SK-N-SH treated with all-trans-retinoic acid at 6 μM for 48 hours (cell line): ENCODE data around the gene PCDHGB3.
"Not testable (repeated sequence)": the region's sequence is repeated elsewhere in the genome, so short reads cannot be mapped to it uniquely, and the experiment has no call there.

Source experiments
- ATAC-seq: fragments of 200-7000 bp; cut with Tn5 transposase; 3 replicates; pipeline ENCODE4 v1.9.1; 2020; ENCODE audit warnings: mild to moderate bottlenecking, moderate library complexity
- ARNTL ChIP-seq: fragments of 450-650 bp; formaldehyde crosslinking; IDR thresholded peaks from 2 replicates; pipeline ENCODE4 v1.5.0; 2020; ENCODE audit warnings: low read depth, mild to moderate bottlenecking, moderate library complexity, borderline replicate concordance
- BACH2 ChIP-seq: fragments of 250-450 bp; sonication (Bioruptor Pico); IDR thresholded peaks from 2 replicates; pipeline ENCODE4 v1.9.0; 2021; ENCODE audit warnings: mild to moderate bottlenecking, borderline replicate concordance
- CSRNP3 ChIP-seq: fragments of 250-450 bp; sonication (Bioruptor Pico); IDR thresholded peaks from 2 replicates; pipeline ENCODE4 v1.5.1; 2021; ENCODE audit warnings: mild to moderate bottlenecking, moderate library complexity
- GLIS3 ChIP-seq: fragments of 250-450 bp; sonication (Bioruptor Pico); IDR thresholded peaks from 2 replicates; pipeline ENCODE4 v1.5.0; 2020; ENCODE audit warnings: mild to moderate bottlenecking, moderate library complexity
- OSR1 ChIP-seq: fragments of 250-450 bp; sonication (Bioruptor Pico); IDR thresholded peaks from 2 replicates; pipeline ENCODE4 v1.8.0; 2022; ENCODE audit warnings: moderate library complexity, mild to moderate bottlenecking, inconsistent platforms
- PATZ1 ChIP-seq: fragments of 250-450 bp; sonication (Bioruptor Pico); IDR thresholded peaks from 2 replicates; pipeline ENCODE4 v1.8.0; 2020; ENCODE audit warnings: mild to moderate bottlenecking, moderate library complexity, borderline replicate concordance
- POU6F1 ChIP-seq: fragments of 250-450 bp; sonication (Bioruptor Pico); IDR thresholded peaks from 2 replicates; pipeline ENCODE4 v1.8.0; 2021; ENCODE audit warnings: low read depth, mild to moderate bottlenecking, moderate library complexity, borderline replicate concordance
- PPARA ChIP-seq: fragments of 250-450 bp; sonication (Bioruptor Pico); IDR thresholded peaks from 2 replicates; pipeline ENCODE4 v1.5.0; 2020; ENCODE audit warnings: mild to moderate bottlenecking, borderline replicate concordance
- RARB ChIP-seq: fragments of 250-450 bp; sonication (Bioruptor Pico); IDR thresholded peaks from 2 replicates; pipeline ENCODE4 v1.8.0; 2021; ENCODE audit warnings: mild to moderate bottlenecking, moderate library complexity
- SNAI2 ChIP-seq: fragments of 250-450 bp; sonication (Bioruptor Pico); IDR thresholded peaks from 2 replicates; pipeline ENCODE4 v1.5.0; 2020; ENCODE audit warnings: mild to moderate bottlenecking, moderate library complexity
- TCF4 ChIP-seq: fragments of 250-450 bp; sonication (Bioruptor Pico); IDR thresholded peaks from 2 replicates; pipeline ENCODE4 v1.8.0; 2021; ENCODE audit warnings: mild to moderate bottlenecking, moderate library complexity, borderline replicate concordance
- TOX ChIP-seq: fragments of 250-450 bp; sonication (Bioruptor Pico); IDR thresholded peaks from 2 replicates; pipeline ENCODE4 v1.8.0; 2021; ENCODE audit warnings: mild to moderate bottlenecking, moderate library complexity, borderline replicate concordance
- ZC3H10 ChIP-seq: fragments of 250-450 bp; sonication (Bioruptor Pico); IDR thresholded peaks from 2 replicates; pipeline ENCODE4 v1.5.1; 2021; ENCODE audit warnings: mild to moderate bottlenecking, moderate library complexity
- ZFP30 ChIP-seq: fragments of 450-650 bp; formaldehyde crosslinking; IDR thresholded peaks from 2 replicates; pipeline ENCODE4 v1.5.0; 2022; ENCODE audit warnings: mild to moderate bottlenecking, moderate library complexity
- ZNF565 ChIP-seq: fragments of 450-650 bp; formaldehyde crosslinking; conservative IDR thresholded peaks from 2 replicates; pipeline ENCODE4 v1.5.0; 2020; ENCODE audit warnings: low read depth, mild to moderate bottlenecking, moderate library complexity

The PCDHGB3 gene

GRCh38 chr5:141413540-141414069, 43.6 kb downstream of the PCDHGB3 start:
- ATAC-seq: no peak

GRCh38 chr5:141414548-141415274, 44.7 kb downstream of the PCDHGB3 start:
- ATAC-seq: not testable (repeated sequence)

More at GRCh38 chr5:141413540-141414069, 43.6 kb downstream of the PCDHGB3 start:
- TF ChIP-seq SNAI2: no peak
- TF ChIP-seq ZFP30 (CRISPR knock-in tag): no peak
- no peak for TF ChIP-seq BACH2 (CRISPR knock-in tag)
- no peak for TF ChIP-seq PATZ1 (CRISPR knock-in tag)
- TF ChIP-seq TCF4 (CRISPR knock-in tag): no peak
- TF ChIP-seq ZC3H10: no peak
- no peak for TF ChIP-seq TOX (CRISPR knock-in tag)
- no peak for TF ChIP-seq ZNF565 (CRISPR knock-in tag)
- no peak for TF ChIP-seq CSRNP3 (CRISPR knock-in tag)
- TF ChIP-seq POU6F1 (CRISPR knock-in tag): no peak
- no peak for TF ChIP-seq PPARA (CRISPR knock-in tag)
- TF ChIP-seq ARNTL (CRISPR knock-in tag): no peak
- TF ChIP-seq RARB (CRISPR knock-in tag): no peak
- TF ChIP-seq GLIS3 (CRISPR knock-in tag): no peak
- no peak for TF ChIP-seq OSR1 (CRISPR knock-in tag)

GRCh38 chr5:141415275-141415618, 45.2 kb downstream of the PCDHGB3 start:
- not testable (repeated sequence) for ATAC-seq

- peak; percentile 98 for ATAC-seq
Observed at GRCh38 chr5:141417494-141418172, 47.6 kb downstream of the PCDHGB3 start, which contains the start of gene PCDHGB7. Gene PCDHGB7 (plus strand): TSS chr5:141417677. CDS start chr5:141417860, 183 bp downstream.

- no peak for ATAC-seq
- TF ChIP-seq TCF4 (CRISPR knock-in tag): no peak
- TF ChIP-seq GLIS3 (CRISPR knock-in tag): no peak
- TF ChIP-seq ARNTL (CRISPR knock-in tag): no peak
- no peak for TF ChIP-seq PATZ1 (CRISPR knock-in tag)
- TF ChIP-seq POU6F1 (CRISPR knock-in tag): no peak
Observed at GRCh38 chr5:141419074-141419880, 49.2 kb downstream of the PCDHGB3 start.
